Colonic mucosa (tissue), 4 donors: ENCODE measurements around the gene WWC1. TPM values are rescaled to one million over a fixed set of nuclear protein-coding genes. Genes with fewer than 3 reads are reported as not detected.

ENCODE experiments used
- DNase-seq: peaks from one replicate; pipeline ENCODE4 v3.0.0-alpha.2; 2020
- H3K27ac ChIP-seq: fragments of 200-600 bp; one replicate; pipeline ENCODE4 v1.8.0; 2021
- H3K27me3 ChIP-seq: fragments of 200-600 bp; one replicate; pipeline ENCODE4 v1.8.0; 2021
- H3K36me3 ChIP-seq: fragments of 200-600 bp; one replicate; pipeline ENCODE4 v1.8.0; 2021
- H3K4me1 ChIP-seq: fragments of 200-600 bp; one replicate; pipeline ENCODE4 v1.8.0; 2021; ENCODE audit warnings: mild to moderate bottlenecking
- H3K4me3 ChIP-seq: fragments of 200-600 bp; one replicate; pipeline ENCODE4 v1.8.0; 2021
- H3K9ac ChIP-seq, 2 donors: one replicate each; pipeline ENCODE4 v1.7.0; 2013; ENCODE audit warnings: control low read depth in 2 of 2, low read depth in 2 of 2, low read length in 2 of 2
- H3K9me3 ChIP-seq: fragments of 200-600 bp; one replicate; pipeline ENCODE4 v1.8.0; 2021
- CTCF ChIP-seq: fragments of 200-600 bp; IDR thresholded peaks from one replicate; pipeline ENCODE4 v1.8.0; 2022; ENCODE audit warnings: antibody characterized with exemption, mild to moderate bottlenecking
- intact Hi-C: fragments of 100-400 bp; cut with DNase I; formaldehyde crosslinking; loops from one replicate; pipeline ENCODE4 v1.14.1; 2022
- total RNA-seq, 2 donors: library from RNA; stranded (reverse); fragmentation: NEBNext Ultra II Directional in 1 of 2; extraction: Animal tissue kit (Norgen Biotek cat#: 25700) in 1 of 2; gene quantifications; one replicate each; pipeline ENCODE4 v1.2.1, GENCODE V29; 2021
- donor health status: healthy.
- donor health status: DM: no; HTN: no; CAD: no.
- donor health status: DM: no; HTN: no; CAD: no.

WWC1 gene
- total RNA-seq, 2 donors from 2014 or later, result 15.3 to 33.3 TPM

- H3K4me1 ChIP-seq, result no peaks in the 10 kb centered on the region
- no peak overlapping the region for H3K9ac ChIP-seq
- TF ChIP-seq CTCF, result no peak
- intact Hi-C loops, result no loop called here
- no peaks in the 10 kb centered on the region for H3K9me3 ChIP-seq
- no peak overlapping the region for H3K27ac ChIP-seq
- DNase-seq, result no peak
- no peaks in the 10 kb centered on the region for H3K27me3 ChIP-seq
- no peaks in the 10 kb centered on the region for H3K36me3 ChIP-seq
- no peak overlapping the region for H3K4me3 ChIP-seq
These were observed 124.0 kb downstream of the WWC1 start for GRCh38 chr5:168415401-168415800.

GRCh38 chr5:168415971-168416370, 124.5 kb downstream of the WWC1 start:
- Histone ChIP-seq H3K4me1 (no peaks in the 10 kb centered on the region), H3K36me3 (no peaks in the 10 kb centered on the region), H3K9me3 (no peaks in the 10 kb centered on the region), H3K27ac (no peak overlapping the region), H3K9ac (no peak overlapping the region), H3K4me3 (no peak overlapping the region), H3K27me3 (no peaks in the 10 kb centered on the region)
- TF ChIP-seq CTCF, result no peak
- DNase-seq, result no peak
- intact Hi-C loops, result no loop called here

GRCh38 chr5:168417731-168418429, 126.4 kb downstream of the WWC1 start:
- TF ChIP-seq CTCF, result no peak
- Histone ChIP-seq H3K27me3 (no peaks in the 10 kb centered on the region), H3K4me3 (no peak overlapping the region), H3K9ac (no peak overlapping the region), H3K9me3 (no peaks in the 10 kb centered on the region), H3K4me1 (no peaks in the 10 kb centered on the region), H3K27ac (no peak overlapping the region), H3K36me3 (no peaks in the 10 kb centered on the region)
- DNase-seq, result no peak
- intact Hi-C loops, result no loop called here

GRCh38 chr5:168420461-168420860, 129.0 kb downstream of the WWC1 start:
- Histone ChIP-seq H3K9ac (no peak overlapping the region), H3K4me3 (no peak overlapping the region), H3K36me3 (no peaks in the 10 kb centered on the region), H3K4me1 (no peaks in the 10 kb centered on the region), H3K9me3 (no peaks in the 10 kb centered on the region), H3K27me3 (no peaks in the 10 kb centered on the region), H3K27ac (no peak overlapping the region)
- no peak for DNase-seq
- intact Hi-C loops, result loop anchor here (5.0 kb wide), 1 partner anchor 153 kb away; no protein-coding TSS in a partner anchor
- no peak for TF ChIP-seq CTCF

GRCh38 chr5:168422431-168422830, 131.0 kb downstream of the WWC1 start:
- Histone ChIP-seq H3K27me3 (no peaks in the 10 kb centered on the region), H3K36me3 (no peaks in the 10 kb centered on the region), H3K9me3 (no peaks in the 10 kb centered on the region), H3K4me3 (no peak overlapping the region), H3K4me1 (no peaks in the 10 kb centered on the region), H3K9ac (no peak overlapping the region), H3K27ac (no peak overlapping the region)
- intact Hi-C loops, result loop anchor here (5.0 kb wide), 1 partner anchor 155 kb away; no protein-coding TSS in a partner anchor
- peak; percentile 22 for TF ChIP-seq CTCF
- no peak for DNase-seq
